ENCODE data around the gene STX5. TPM values are rescaled to one million over a fixed set of nuclear protein-coding genes. Genes with fewer than 3 reads are reported as not detected.
A peak's percentile ranks its signal among the peaks of the same experiment; 100 is the strongest.
"Not testable (repeated sequence)": the region's sequence is repeated elsewhere in the genome, so short reads cannot be mapped to it uniquely, and the experiment has no call there.

Gene STX5
- total RNA-seq, 2 donors from 2014 or later, result 36.9 to 37.3 TPM

- peak within 1 kb of the TSS; percentile 95 for H3K27ac Mint-ChIP-seq
- no peaks in the 10 kb centered on the region for H3K4me1 ChIP-seq (ENCODE audit: control insufficient read depth, insufficient read depth, low read length)
- H3K36me3 Mint-ChIP-seq (ENCODE audit: low read depth), result peaks cover 32% of the 10 kb centered on the region
- peak within 1 kb of the TSS; percentile 71 for H3K9ac ChIP-seq (ENCODE audit: extremely low read depth, low read length, poor library complexity, severe bottlenecking)
- DNase-seq, result peak; percentile 99
- H3K4me1 Mint-ChIP-seq, result peaks cover 15% of the 10 kb centered on the region
- no peaks in the 10 kb centered on the region for H3K9me3 Mint-ChIP-seq
- H3K36me3 ChIP-seq (ENCODE audit: control insufficient read depth, insufficient read depth, low read length), result peaks cover 19% of the 10 kb centered on the region
- no peaks in the 10 kb centered on the region for H3K9me3 ChIP-seq (ENCODE audit: control insufficient read depth, low read length)
- peak within 1 kb of the TSS; percentile 85 for H3K4me3 Mint-ChIP-seq
- WGBS, 2 experiments (ENCODE audit: insufficient coverage in 1 of 2, insufficient read length in 1 of 2), result 1% methylated on average over 19 to 57 of the region's 60 CpGs
- H3K4me3 ChIP-seq (ENCODE audit: low read length), result peak within 1 kb of the TSS; percentile 98
- peak within 1 kb of the TSS; percentile 95 for H3K27ac ChIP-seq (ENCODE audit: low read depth, low read length)
- H3K27me3 Mint-ChIP-seq (ENCODE audit: insufficient read depth), result no peaks in the 10 kb centered on the region
- no peaks in the 10 kb centered on the region for H3K27me3 ChIP-seq (ENCODE audit: control insufficient read depth, insufficient read depth, low read length, poor library complexity, severe bottlenecking)
- no peak for TF ChIP-seq CTCF (conservative IDR thresholded peaks at IDR 0.05)
These were observed 60.5 kb downstream of the STX5 start, which contains the start of gene TAF6L for GRCh38 chr11:62771144-62772021. TSS of gene TAF6L (plus strand) at chr11:62771396. CDS start at chr11:62775784, 4,388 bp downstream.

- H3K4me3 Mint-ChIP-seq, result peak overlapping the region; percentile 85
- no peak for TF ChIP-seq CTCF (conservative IDR thresholded peaks at IDR 0.05)
- peak overlapping the region; percentile 98 for H3K4me3 ChIP-seq (ENCODE audit: low read length)
- H3K27ac Mint-ChIP-seq, result peak overlapping the region; percentile 95
- DNase-seq, result peak; percentile 78
- no peaks in the 10 kb centered on the region for H3K27me3 ChIP-seq (ENCODE audit: control insufficient read depth, insufficient read depth, low read length, poor library complexity, severe bottlenecking)
- no peaks in the 10 kb centered on the region for H3K9me3 ChIP-seq (ENCODE audit: control insufficient read depth, low read length)
- H3K36me3 ChIP-seq (ENCODE audit: control insufficient read depth, insufficient read depth, low read length), result peaks cover 18% of the 10 kb centered on the region
- H3K9me3 Mint-ChIP-seq, result no peaks in the 10 kb centered on the region
- no peaks in the 10 kb centered on the region for H3K4me1 ChIP-seq (ENCODE audit: control insufficient read depth, insufficient read depth, low read length)
- H3K4me1 Mint-ChIP-seq, result peaks cover 15% of the 10 kb centered on the region
- peak overlapping the region; percentile 71 for H3K9ac ChIP-seq (ENCODE audit: extremely low read depth, low read length, poor library complexity, severe bottlenecking)
- H3K27ac ChIP-seq (ENCODE audit: low read depth, low read length), result peak overlapping the region; percentile 95
- peaks cover 31% of the 10 kb centered on the region for H3K36me3 Mint-ChIP-seq (ENCODE audit: low read depth)
- no peaks in the 10 kb centered on the region for H3K27me3 Mint-ChIP-seq (ENCODE audit: insufficient read depth)
- 11 to 17% methylated on average over 9 to 18 of the region's 18 CpGs for WGBS, 2 experiments (ENCODE audit: insufficient coverage in 1 of 2, insufficient read length in 1 of 2)
These were observed 61.1 kb downstream of the STX5 start for GRCh38 chr11:62770778-62771143.

GRCh38 chr11:62760867-62761227 lies 71.0 kb downstream of the STX5 start:
- 58 to 60% methylated on average over 7 to 8 of the region's 9 CpGs for WGBS, 2 experiments (ENCODE audit: insufficient coverage in 1 of 2, insufficient read length in 1 of 2)
- H3K27ac ChIP-seq (ENCODE audit: low read depth, low read length); H3K27me3 ChIP-seq (ENCODE audit: control insufficient read depth, insufficient read depth, low read length, poor library complexity, severe bottlenecking); H3K9me3 ChIP-seq (ENCODE audit: control insufficient read depth, low read length); H3K4me3 ChIP-seq (ENCODE audit: low read length); H3K9ac ChIP-seq (ENCODE audit: extremely low read depth, low read length, poor library complexity, severe bottlenecking); H3K9me3 Mint-ChIP-seq; H3K27me3 Mint-ChIP-seq (ENCODE audit: insufficient read depth): not testable (repeated sequence)
- peak overlapping the region; percentile 96 for H3K4me3 Mint-ChIP-seq
- Histone ChIP-seq H3K36me3 (ENCODE audit: control insufficient read depth, insufficient read depth, low read length) (peaks cover 11% of the 10 kb centered on the region), H3K4me1 (ENCODE audit: control insufficient read depth, insufficient read depth, low read length) (peaks cover 12% of the 10 kb centered on the region)
- peak overlapping the region; percentile 75 for H3K27ac Mint-ChIP-seq
- peak; percentile 66 for DNase-seq
- H3K36me3 Mint-ChIP-seq (ENCODE audit: low read depth), result peaks cover 21% of the 10 kb centered on the region
- peaks cover 22% of the 10 kb centered on the region for H3K4me1 Mint-ChIP-seq
